CD4-positive, alpha-beta T cell (primary cell): ENCODE measurements around the gene KCMF1. TPM values are rescaled to one million over a fixed set of nuclear protein-coding genes. Genes with fewer than 3 reads are reported as not detected.

Source experiments
- ATAC-seq: fragments of 200-7000 bp; cut with Tn5 transposase; one replicate; pipeline ENCODE4 v1.10.0; 2022; ENCODE audit warnings: mild to moderate bottlenecking; ENCODE audit not compliant: poor library complexity
- CTCF ChIA-PET: fragments of 350-600 bp; sonication (Branson Sonifier 250); formaldehyde crosslinking; loops from one replicate; lab custom pipeline; 2021; ENCODE audit warnings: antibody characterized with exemption, inconsistent platforms; lab: Charles Lee
- POLR2A ChIA-PET: fragments of 350-600 bp; sonication (Branson Sonifier 250); formaldehyde crosslinking; loops from one replicate; lab custom pipeline; 2021; ENCODE audit warnings: antibody characterized with exemption, inconsistent platforms; lab: Charles Lee
- DNase-seq, 14 experiments: peaks; one replicate each; pipeline ENCODE4 v3.0.0-alpha.2; 2013 to 2020; ENCODE audit warnings: mixed read lengths in 2 of 14
- H3K27ac ChIP-seq, 2 donors: one replicate each; pipeline versions ENCODE4 v1.5.1 to v1.7.0; 2013; ENCODE audit warnings: low read length in 2 of 2, low read depth in 1 of 2, mild to moderate bottlenecking in 1 of 2
- H3K27me3 ChIP-seq, 2 experiments: 1 replicate in 1 of 2; 2 replicates in 1 of 2; pipeline versions ENCODE4 v1.6.1 to v1.7.0; 2013; ENCODE audit warnings: low read length in 2 of 2, control low read depth in 1 of 2, mild to moderate bottlenecking in 1 of 2, moderate library complexity in 1 of 2; ENCODE audit not compliant: insufficient read depth in 2 of 2, control insufficient read depth in 1 of 2
- H3K36me3 ChIP-seq: one replicate; pipeline ENCODE4 v1.6.1; 2013; ENCODE audit warnings: low read length, control low read depth; ENCODE audit not compliant: insufficient read depth
- H3K4me1 ChIP-seq: one replicate; pipeline ENCODE4 v1.6.1; 2013; ENCODE audit warnings: low read length, control low read depth; ENCODE audit not compliant: insufficient read depth
- H3K4me3 ChIP-seq: one replicate; pipeline ENCODE4 v1.5.1; 2013; ENCODE audit warnings: mild to moderate bottlenecking, low read length, moderate library complexity
- H3K9me3 ChIP-seq, 2 experiments: 1 replicate in 1 of 2; 2 replicates in 1 of 2; pipeline versions ENCODE4 v1.6.1 to v1.7.0; 2013; ENCODE audit warnings: low read length in 2 of 2, mild to moderate bottlenecking in 2 of 2, control low read depth in 1 of 2, moderate library complexity in 1 of 2; ENCODE audit not compliant: control insufficient read depth in 1 of 2, insufficient read depth in 1 of 2
- H3K27ac Mint-ChIP-seq: one replicate; pipeline ENCODE4 v1.8.0; 2020; ENCODE audit warnings: mixed read lengths
- H3K27me3 Mint-ChIP-seq: one replicate; pipeline ENCODE4 v1.8.0; 2021; ENCODE audit warnings: mixed read lengths
- H3K36me3 Mint-ChIP-seq: one replicate; pipeline ENCODE4 v1.8.0; 2021; ENCODE audit warnings: low read depth, mixed read lengths
- H3K4me1 Mint-ChIP-seq: one replicate; pipeline ENCODE4 v1.8.0; 2021; ENCODE audit warnings: low read depth, mixed read lengths
- H3K4me3 Mint-ChIP-seq: one replicate; pipeline ENCODE4 v1.8.0; 2020; ENCODE audit warnings: mild to moderate bottlenecking, mixed read lengths
- H3K9me3 Mint-ChIP-seq: one replicate; pipeline ENCODE4 v1.8.0; 2020; ENCODE audit warnings: mixed read lengths
- intact Hi-C, 2 experiments: fragments of 100-400 bp; cut with DNase I in 1 of 2; cut with micrococcal nuclease in 1 of 2; formaldehyde crosslinking; loops; one replicate each; pipeline versions ENCODE4 v1.15.1 to v1.9.0; 2023 to 2025; cut with DNase I, micrococcal nuclease
- total RNA-seq, 174 experiments: library from RNA in 2 of 174; stranded (reverse) in 2 of 174; gene quantifications; one replicate each; pipeline ENCODE4 v1.2.3 and lab custom pipeline; 2021 to 2026
- TF ChIP-seq, protein P1 (sequence below): fragments of 200-600 bp; IDR thresholded peaks from one replicate; pipeline ENCODE4 v1.8.0; 2022; ENCODE audit warnings: antibody characterized with exemption, mild to moderate bottlenecking

Gene KCMF1
- total RNA-seq, 2 experiments from 2014 or later, result 72.4 to 78.0 TPM

DNA sequence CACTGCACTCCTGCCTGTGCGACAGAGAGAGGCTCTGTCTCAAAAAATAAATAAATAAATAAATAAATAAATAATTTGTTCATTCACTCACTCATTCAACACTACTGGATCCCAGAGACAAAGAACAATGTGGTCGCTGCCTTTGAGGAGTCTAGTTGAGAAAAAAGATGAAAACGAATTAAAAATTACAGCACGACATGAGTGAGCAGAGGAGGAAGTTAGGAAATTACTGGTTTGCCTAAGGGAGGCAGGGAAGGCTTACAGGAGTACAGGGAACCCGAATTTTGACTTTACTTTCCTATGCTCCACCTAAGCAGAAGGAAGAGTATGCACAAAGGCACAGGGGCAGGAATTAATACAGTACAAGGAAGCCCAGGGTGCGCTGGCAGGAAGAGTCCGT is 4.2 kb upstream of the KCMF1 start:
- intact Hi-C loops, result no loop called here
- H3K36me3 ChIP-seq, result peaks cover 25% of the 10 kb centered on the region
- H3K9me3 ChIP-seq, result no peaks in the 10 kb centered on the region
- Mint-ChIP-seq H3K36me3 (peaks cover 54% of the 10 kb centered on the region), H3K4me3 (peak overlapping the region; percentile 65), H3K27me3 (no peaks in the 10 kb centered on the region), H3K27ac (peak overlapping the region; percentile 29), H3K9me3 (no peaks in the 10 kb centered on the region), H3K4me1 (peaks cover 49% of the 10 kb centered on the region)
- DNase-seq (no peak), ATAC-seq (no peak)
- ChIA-PET POLR2A (interaction anchor here (1.2 kb wide), 1 partner anchor 10 kb away, joined by 3 read pairs; no protein-coding TSS in a partner anchor), CTCF (interaction anchor here (1.2 to 1.7 kb wide), 2 partner anchors 38 to 41 kb away, joined by 3 read pairs; no protein-coding TSS in a partner anchor)
- H3K27ac ChIP-seq, result no peak overlapping the region
- peaks cover 18% of the 10 kb centered on the region for H3K4me1 ChIP-seq
- no peaks in the 10 kb centered on the region for H3K27me3 ChIP-seq
- no peak overlapping the region for H3K4me3 ChIP-seq
- TF ChIP-seq, protein P1, sequence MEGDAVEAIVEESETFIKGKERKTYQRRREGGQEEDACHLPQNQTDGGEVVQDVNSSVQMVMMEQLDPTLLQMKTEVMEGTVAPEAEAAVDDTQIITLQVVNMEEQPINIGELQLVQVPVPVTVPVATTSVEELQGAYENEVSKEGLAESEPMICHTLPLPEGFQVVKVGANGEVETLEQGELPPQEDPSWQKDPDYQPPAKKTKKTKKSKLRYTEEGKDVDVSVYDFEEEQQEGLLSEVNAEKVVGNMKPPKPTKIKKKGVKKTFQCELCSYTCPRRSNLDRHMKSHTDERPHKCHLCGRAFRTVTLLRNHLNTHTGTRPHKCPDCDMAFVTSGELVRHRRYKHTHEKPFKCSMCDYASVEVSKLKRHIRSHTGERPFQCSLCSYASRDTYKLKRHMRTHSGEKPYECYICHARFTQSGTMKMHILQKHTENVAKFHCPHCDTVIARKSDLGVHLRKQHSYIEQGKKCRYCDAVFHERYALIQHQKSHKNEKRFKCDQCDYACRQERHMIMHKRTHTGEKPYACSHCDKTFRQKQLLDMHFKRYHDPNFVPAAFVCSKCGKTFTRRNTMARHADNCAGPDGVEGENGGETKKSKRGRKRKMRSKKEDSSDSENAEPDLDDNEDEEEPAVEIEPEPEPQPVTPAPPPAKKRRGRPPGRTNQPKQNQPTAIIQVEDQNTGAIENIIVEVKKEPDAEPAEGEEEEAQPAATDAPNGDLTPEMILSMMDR, result no peak

DNA sequence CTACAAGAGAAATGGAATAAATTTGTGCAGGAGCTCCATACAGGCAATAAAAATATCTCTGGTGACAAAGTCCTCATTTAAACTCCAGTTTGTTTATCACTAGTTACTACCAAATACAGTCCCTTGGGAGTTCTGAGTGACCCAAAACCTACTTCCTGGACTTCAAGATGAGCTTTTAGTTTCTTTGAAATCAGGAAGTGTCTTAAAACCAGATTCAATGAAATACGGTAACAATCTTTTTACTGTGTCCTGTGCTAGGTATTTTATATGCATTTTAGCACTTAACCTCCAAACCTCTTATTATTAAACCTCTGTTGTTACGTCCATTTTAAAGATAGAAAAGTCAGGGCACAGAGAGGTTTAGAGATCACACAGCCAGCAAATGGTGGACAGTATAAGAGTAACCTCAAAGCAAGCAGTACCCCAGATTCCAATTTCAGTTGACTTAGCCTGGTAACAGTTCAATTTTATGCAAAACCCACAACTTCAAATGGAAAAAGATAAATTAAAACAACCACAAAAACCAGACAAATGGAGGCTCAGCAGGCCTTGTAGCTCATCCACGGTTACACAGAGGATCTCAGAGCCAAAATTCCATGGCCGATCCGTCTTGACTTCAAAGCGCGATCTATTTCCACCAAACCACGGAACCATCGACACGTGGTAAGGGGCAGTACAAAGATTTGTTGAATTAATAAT is 1.3 kb upstream of the KCMF1 start:
- H3K4me3 Mint-ChIP-seq, result peak overlapping the region; percentile 99
- Histone ChIP-seq H3K4me3 (peak overlapping the region; percentile 99), H3K27me3 (no peaks in the 10 kb centered on the region), H3K36me3 (peaks cover 13% of the 10 kb centered on the region), H3K27ac (peak overlapping the region; percentile 84 to 91), H3K9me3 (no peaks in the 10 kb centered on the region), H3K4me1 (peaks cover 22% of the 10 kb centered on the region)
- ChIA-PET POLR2A (interaction anchor here (0.6 to 6.3 kb wide), 19 partner anchors 8 to 1561 kb away, joined by 3 to 70 read pairs (median 4); partner anchors contain the start of genes IMMT, TGOLN2 and TMSB10), CTCF (interaction anchor here (0.9 to 3.0 kb wide), 3 partner anchors 21 to 44 kb away, joined by 4 to 15 read pairs (median 4); no protein-coding TSS in a partner anchor)
- intact Hi-C loops, result loop anchor here (2.0 to 5.0 kb wide), 5 partner anchors 21 to 45 kb away; no protein-coding TSS in a partner anchor
- DNase-seq (peak in 7 of 14 experiments; percentile 2 to 69 (median 22)), ATAC-seq (peak; percentile 8)
- H3K4me1 Mint-ChIP-seq, result peaks cover 56% of the 10 kb centered on the region
- TF ChIP-seq, protein P1, result no peak
- H3K27me3 Mint-ChIP-seq, result no peaks in the 10 kb centered on the region
- H3K36me3 Mint-ChIP-seq, result peaks cover 38% of the 10 kb centered on the region
- peak overlapping the region; percentile 98 for H3K27ac Mint-ChIP-seq
- no peaks in the 10 kb centered on the region for H3K9me3 Mint-ChIP-seq

DNA sequence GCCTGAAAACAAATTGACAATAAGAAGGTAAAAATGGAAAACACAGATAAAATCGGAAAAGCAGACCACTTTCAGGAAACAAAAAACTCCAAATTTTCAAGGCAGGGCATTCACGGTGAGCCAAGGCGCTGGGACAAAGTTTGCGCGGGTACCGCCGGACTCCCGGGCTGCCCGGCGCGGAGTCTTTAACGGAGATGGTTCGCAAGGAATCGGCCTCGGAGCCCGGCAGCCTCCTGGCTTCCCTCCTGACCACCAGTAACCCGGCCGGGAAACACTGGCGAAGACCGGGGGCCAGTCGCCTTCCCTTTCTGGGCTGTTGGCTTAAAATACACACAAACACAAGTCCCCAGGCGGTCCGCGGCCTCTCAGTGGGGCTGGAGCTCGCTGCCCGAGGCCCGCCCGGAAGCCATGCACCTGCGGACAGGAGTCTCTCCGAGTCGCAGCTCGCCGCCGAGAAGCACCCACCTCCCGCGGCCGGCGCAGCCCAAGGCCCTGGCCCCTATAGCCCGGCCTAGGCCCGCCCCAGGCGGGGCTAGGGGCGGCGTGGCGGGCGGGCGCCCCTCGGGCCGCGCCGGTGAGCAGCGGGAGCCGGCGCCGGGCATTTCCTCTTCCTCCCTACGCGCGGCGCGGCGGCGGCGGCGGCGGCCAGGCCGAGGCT is 622 bp upstream of the KCMF1 start:
- Mint-ChIP-seq H3K9me3 (no peaks in the 10 kb centered on the region), H3K36me3 (peaks cover 31% of the 10 kb centered on the region), H3K27ac (peak overlapping the region; percentile 98), H3K27me3 (no peaks in the 10 kb centered on the region), H3K4me3 (peak overlapping the region; percentile 99), H3K4me1 (peaks cover 55% of the 10 kb centered on the region)
- peak overlapping the region; percentile 99 for H3K4me3 ChIP-seq
- ChIA-PET POLR2A (interaction anchor here (0.6 to 6.3 kb wide), 17 partner anchors 9 to 1225 kb away, joined by 3 to 70 read pairs (median 5); partner anchors contain the start of genes IMMT, TGOLN2 and TMSB10), CTCF (interaction anchor here (3.0 kb wide), 1 partner anchor 44 kb away, joined by 15 read pairs; no protein-coding TSS in a partner anchor)
- peaks cover 29% of the 10 kb centered on the region for H3K4me1 ChIP-seq
- H3K27ac ChIP-seq, result peak overlapping the region; percentile 84 to 91
- H3K27me3 ChIP-seq, result no peaks in the 10 kb centered on the region
- intact Hi-C loops, result loop anchor here (5.0 kb wide), 3 partner anchors 38 to 43 kb away; no protein-coding TSS in a partner anchor
- H3K9me3 ChIP-seq, result no peaks in the 10 kb centered on the region
- TF ChIP-seq, protein P1, result no peak
- DNase-seq (peak in 13 of 14 experiments; percentile 4 to 77 (median 39)), ATAC-seq (peak; percentile 33)
- H3K36me3 ChIP-seq, result peaks cover 8% of the 10 kb centered on the region
